Pons (tissue), 1 donor: Measurements from ENCODE around the gene FUT2.

Source experiments
- DNase-seq: peaks from one replicate; pipeline ENCODE4 v3.0.0-alpha.2; 2016; ENCODE audit warnings: low spot score

Gene FUT2

GRCh38 chr19:48751845-48752495, 56.2 kb downstream of the FUT2 start:
- no peak for DNase-seq

- no peak for DNase-seq
These were observed 57.0 kb downstream of the FUT2 start, which contains the start of gene FUT1 for GRCh38 chr19:48752496-48753365. Gene FUT1, minus strand, starts transcription at chr19:48752641. Its CDS starts 1,360 bp downstream, at chr19:48751281.

GRCh38 chr19:48755084-48755641, 59.4 kb downstream of the FUT2 start, which contains the start of gene FGF21:
Gene FGF21, plus strand, starts transcription at chr19:48755524. Its CDS starts 713 bp downstream, at chr19:48756237.
- no peak for DNase-seq
